CD14-positive monocyte (primary cell): ENCODE data around the gene ZNF48. TPM values are rescaled to one million over a fixed set of nuclear protein-coding genes. Genes with fewer than 3 reads are reported as not detected.

Source experiments
- DNase-seq, 3 donors: peaks; one replicate each; pipeline ENCODE4 v3.0.0-alpha.2; 2011 to 2022
- H2AFZ ChIP-seq: 2 replicates; pipeline ENCODE4 v1.6.0; 2012; ENCODE audit warnings: mild to moderate bottlenecking, low read depth, low read length, inconsistent platforms; ENCODE audit not compliant: insufficient read depth, poor library complexity, severe bottlenecking
- H3K27ac ChIP-seq, 2 donors: 1 replicate in 1 of 2; 2 replicates in 1 of 2; pipeline ENCODE4 v1.5.1; 2012 to 2013; ENCODE audit warnings: low read length in 2 of 2, control low read depth in 1 of 2, inconsistent platforms in 1 of 2, low read depth in 1 of 2, mild to moderate bottlenecking in 1 of 2
- H3K27me3 ChIP-seq, 2 donors: one replicate each; pipeline versions ENCODE4 v1.6.0 to v1.6.1; 2011 to 2013; ENCODE audit warnings: low read length in 2 of 2; ENCODE audit not compliant: control insufficient read depth in 2 of 2, insufficient read depth in 2 of 2
- H3K36me3 ChIP-seq, 2 donors: replicated peaks in 1 of 2; 1 replicate in 1 of 2; 2 replicates in 1 of 2; pipeline versions ENCODE4 v1.5.1 to v1.6.1; 2012 to 2013; ENCODE audit warnings: low read length in 2 of 2, control low read depth in 1 of 2, inconsistent platforms in 1 of 2, mild to moderate bottlenecking in 1 of 2; ENCODE audit not compliant: insufficient read depth in 2 of 2, control insufficient read depth in 1 of 2
- H3K4me1 ChIP-seq, 2 donors: 1 replicate in 1 of 2; 2 replicates in 1 of 2; pipeline versions ENCODE4 v1.5.1 to v1.6.1; 2012 to 2013; ENCODE audit warnings: low read length in 2 of 2, control low read depth in 1 of 2, inconsistent platforms in 1 of 2, mild to moderate bottlenecking in 1 of 2, moderate library complexity in 1 of 2; ENCODE audit not compliant: insufficient read depth in 2 of 2, control insufficient read depth in 1 of 2
- H3K4me2 ChIP-seq: replicated peaks from 2 replicates; pipeline ENCODE3; 2012; ENCODE audit warnings: low read length, moderate library complexity, mild to moderate bottlenecking; ENCODE audit not compliant: poor library complexity, severe bottlenecking; ENCODE audit errors: extremely low read depth
- H3K4me3 ChIP-seq, 3 experiments: fragments of 200-600 bp in 1 of 3; sonication (generic) in 1 of 3; replicated peaks in 1 of 3; 1 replicate in 2 of 3; 2 replicates in 1 of 3; pipeline ENCODE4 v1.5.1; 2011 to 2013; ENCODE audit warnings: low read length in 3 of 3, mild to moderate bottlenecking in 3 of 3, control low read depth in 2 of 3, low read depth in 2 of 3, inconsistent platforms in 1 of 3, moderate library complexity in 1 of 3
- H3K79me2 ChIP-seq: 2 replicates; pipeline ENCODE4 v1.6.0; 2012; ENCODE audit warnings: mild to moderate bottlenecking, control low read depth, inconsistent platforms, low read length, moderate library complexity; ENCODE audit not compliant: insufficient read depth
- H3K9ac ChIP-seq: 2 replicates; pipeline ENCODE4 v1.6.0; 2017; ENCODE audit warnings: low read length, mild to moderate bottlenecking; ENCODE audit not compliant: insufficient read depth, poor library complexity, severe bottlenecking
- H3K9me3 ChIP-seq, 2 donors: replicated peaks in 1 of 2; 1 replicate in 1 of 2; 2 replicates in 1 of 2; pipeline versions ENCODE4 v1.5.1 to v1.6.1; 2012 to 2013; ENCODE audit warnings: low read length in 2 of 2, control low read depth in 1 of 2; ENCODE audit not compliant: control insufficient read depth in 1 of 2, insufficient read depth in 1 of 2
- H4K20me1 ChIP-seq: 2 replicates; pipeline ENCODE4 v1.6.0; 2012; ENCODE audit warnings: mild to moderate bottlenecking, low read length, control low read depth, moderate library complexity; ENCODE audit not compliant: insufficient read depth
- H3K27ac Mint-ChIP-seq, 7 donors: one replicate each; pipeline ENCODE4 v1.8.0; 2020; ENCODE audit warnings: mild to moderate bottlenecking in 7 of 7, mixed read lengths in 7 of 7, moderate library complexity in 6 of 7, inconsistent platforms in 2 of 7
- H3K27me3 Mint-ChIP-seq, 3 donors: one replicate each; pipeline ENCODE4 v1.8.0; 2021 to 2022; ENCODE audit warnings: low read depth in 3 of 3, mild to moderate bottlenecking in 3 of 3, mixed read lengths in 3 of 3, moderate library complexity in 3 of 3, inconsistent platforms in 1 of 3
- H3K36me3 Mint-ChIP-seq, 2 donors: one replicate each; pipeline ENCODE4 v1.8.0; 2020; ENCODE audit warnings: mixed read lengths in 2 of 2, inconsistent platforms in 1 of 2, mild to moderate bottlenecking in 1 of 2
- H3K4me1 Mint-ChIP-seq: one replicate; pipeline ENCODE4 v1.8.0; 2020; ENCODE audit warnings: mild to moderate bottlenecking, mixed read lengths
- H3K4me3 Mint-ChIP-seq, 2 donors: one replicate each; pipeline ENCODE4 v1.8.0; 2020; ENCODE audit warnings: mild to moderate bottlenecking in 2 of 2, mixed read lengths in 2 of 2, moderate library complexity in 1 of 2
- H3K9me3 Mint-ChIP-seq, 7 donors: one replicate each; pipeline ENCODE4 v1.8.0; 2020 to 2022; ENCODE audit warnings: mixed read lengths in 7 of 7, mild to moderate bottlenecking in 6 of 7, moderate library complexity in 6 of 7, inconsistent platforms in 2 of 7
- CTCF ChIP-seq: fragments of 200-600 bp; IDR thresholded peaks from one replicate; pipeline ENCODE4 v1.8.0; 2022; ENCODE audit warnings: antibody characterized with exemption, mild to moderate bottlenecking
- WGBS: methylation state at CpG from one replicate; pipeline ENCODE4 v1.1.5; 2013; ENCODE audit warnings: missing lambda C conversion rate; ENCODE audit not compliant: insufficient coverage; 5-methylcytosine and 5-hydroxymethylcytosine counted together
- intact Hi-C, 2 donors: fragments of 100-400 bp; cut with micrococcal nuclease; formaldehyde crosslinking; loops; one replicate each; pipeline versions ENCODE4 v1.15.0 to v1.15.1; 2023
- polyA plus RNA-seq, 3 donors: library from polyadenylated mRNA; depleted of rRNA in 1 of 3; unstranded in 2 of 3; stranded (reverse) in 1 of 3; fragments of 300-500 nt in 2 of 3; fragments of >200 nt in 1 of 3; fragmentation: Illumina TruSeq in 2 of 3; gene quantifications; 1 replicate in 2 of 3; 2 replicates in 1 of 3; pipeline ENCODE4 v1.2.3, GENCODE V29; 2012 to 2021

The ZNF48 gene
- polyA plus RNA-seq, 3 donors, result 0.67 to 1.4 (median 0.93) TPM

GRCh38 chr16:30368122-30368791 lies 27.0 kb upstream of the ZNF48 start:
- H3K27me3 Mint-ChIP-seq, result peaks cover 0 to 6% (median 0%) of the 10 kb centered on the region in 3 donors
- H2AFZ ChIP-seq, result no peak overlapping the region
- peak overlapping the region; percentile 88 for H3K9ac ChIP-seq
- H3K36me3 ChIP-seq, result peaks cover 25 to 41% of the 10 kb centered on the region in 2 donors
- peak overlapping the region; percentile 92 to 97 for H3K4me3 Mint-ChIP-seq
- no peak for TF ChIP-seq CTCF
- H3K27me3 ChIP-seq, result no peaks in the 10 kb centered on the region
- peak overlapping the region; percentile 57 to 96 (median 60) for H3K4me3 ChIP-seq
- H3K9me3 ChIP-seq, result no peaks in the 10 kb centered on the region
- H4K20me1 ChIP-seq, result peaks cover 58% of the 10 kb centered on the region
- peak overlapping the region; percentile 100 for H3K4me2 ChIP-seq
- intact Hi-C loops, result no loop called here
- peaks cover 28 to 39% of the 10 kb centered on the region in 2 donors for H3K36me3 Mint-ChIP-seq
- H3K9me3 Mint-ChIP-seq, result peaks cover 0 to 6% (median 0%) of the 10 kb centered on the region in 7 donors
- peaks cover 68% of the 10 kb centered on the region for H3K79me2 ChIP-seq
- 100% methylated on average over 1 of the region's 8 CpGs for WGBS
- peaks cover 27 to 40% of the 10 kb centered on the region in 2 donors for H3K4me1 ChIP-seq
- H3K27ac ChIP-seq, result peak overlapping the region; percentile 68 to 86
- peak; percentile 70 to 89 (median 85) for DNase-seq
- peaks cover 43% of the 10 kb centered on the region for H3K4me1 Mint-ChIP-seq
- H3K27ac Mint-ChIP-seq, result peak overlapping the region; percentile 86 to 97 (median 94)

- H3K27ac ChIP-seq, result peak overlapping the region; percentile 68 to 86
- no peak overlapping the region for H2AFZ ChIP-seq
- no peaks in the 10 kb centered on the region for H3K27me3 ChIP-seq
- intact Hi-C loops, result no loop called here
- no peaks in the 10 kb centered on the region for H3K9me3 ChIP-seq
- Mint-ChIP-seq H3K36me3 (peaks cover 23 to 34% of the 10 kb centered on the region in 2 donors), H3K4me3 (peak overlapping the region; percentile 92 to 97), H3K4me1 (peaks cover 43% of the 10 kb centered on the region), H3K27ac (peak overlapping the region; percentile 86 to 97 (median 94)), H3K9me3 (peaks cover 0 to 6% (median 0%) of the 10 kb centered on the region in 7 donors), H3K27me3 (peaks cover 0 to 6% (median 0%) of the 10 kb centered on the region in 3 donors)
- H4K20me1 ChIP-seq, result peaks cover 54% of the 10 kb centered on the region
- no peak for TF ChIP-seq CTCF
- H3K9ac ChIP-seq, result peak overlapping the region; percentile 88
- peak overlapping the region; percentile 100 for H3K4me2 ChIP-seq
- peaks cover 22 to 36% of the 10 kb centered on the region in 2 donors for H3K36me3 ChIP-seq
- H3K79me2 ChIP-seq, result peaks cover 63% of the 10 kb centered on the region
- H3K4me3 ChIP-seq, result peak overlapping the region; percentile 57 to 96 (median 60)
- DNase-seq, result peak in 1 of 3 donors; percentile 51
- peaks cover 27 to 40% of the 10 kb centered on the region in 2 donors for H3K4me1 ChIP-seq
- 6% methylated on average over 2 of the region's 4 CpGs for WGBS
Observed at GRCh38 chr16:30368792-30369090, 26.5 kb upstream of the ZNF48 start.
